SK-N-MC (cell line): ENCODE results near the gene VSTM5.
"Not testable (repeated sequence)": the region's sequence is repeated elsewhere in the genome, so short reads cannot be mapped to it uniquely, and the experiment has no call there.

Experiments used
- DNase-seq: peaks from one replicate; pipeline ENCODE4 v3.0.0-alpha.2; 2011; ENCODE audit warnings: low read depth, low spot score
- H3K27ac ChIP-seq: fragments of 200-600 bp; sonication (generic); 2 replicates; pipeline ENCODE4 v1.5.1; 2016; ENCODE audit warnings: mixed run types
- H3K36me3 ChIP-seq: fragments of 200-600 bp; sonication (generic); 2 replicates; pipeline ENCODE4 v1.6.1; 2017; ENCODE audit warnings: antibody characterized with exemption, low read length, mixed read lengths; ENCODE audit not compliant: insufficient read depth
- H3K4me3 ChIP-seq: fragments of 200-600 bp; sonication (generic); 2 replicates; pipeline ENCODE4 v1.5.1; 2016
- H3K9ac ChIP-seq: fragments of 200-600 bp; sonication (generic); 2 replicates; pipeline ENCODE4 v1.8.0; 2017; ENCODE audit warnings: mixed run types, mixed read lengths; ENCODE audit not compliant: insufficient read length
- H3K9me3 ChIP-seq: fragments of 200-600 bp; sonication (generic); 2 replicates; pipeline ENCODE4 v1.6.1; 2017; ENCODE audit warnings: low read depth, mild to moderate bottlenecking, antibody characterized with exemption, low read length, moderate library complexity, mixed read lengths
- EZH2 ChIP-seq: fragments of 200-600 bp; sonication (generic); IDR thresholded peaks from one replicate; pipeline ENCODE4 v1.6.1; 2017; ENCODE audit warnings: antibody characterized with exemption
- FOXP2 ChIP-seq: optimal IDR thresholded peaks from 2 replicates; pipeline ENCODE3; 2011; ENCODE audit warnings: mild to moderate bottlenecking, moderate library complexity; ENCODE audit not compliant: insufficient read depth; ENCODE audit errors: extremely low read length, control extremely low read depth
- POLR2AphosphoS5 ChIP-seq: IDR thresholded peaks from 2 replicates; pipeline ENCODE4 v1.6.1; 2012; ENCODE audit warnings: mild to moderate bottlenecking, low read depth, low read length, borderline replicate concordance

The VSTM5 gene

DNA sequence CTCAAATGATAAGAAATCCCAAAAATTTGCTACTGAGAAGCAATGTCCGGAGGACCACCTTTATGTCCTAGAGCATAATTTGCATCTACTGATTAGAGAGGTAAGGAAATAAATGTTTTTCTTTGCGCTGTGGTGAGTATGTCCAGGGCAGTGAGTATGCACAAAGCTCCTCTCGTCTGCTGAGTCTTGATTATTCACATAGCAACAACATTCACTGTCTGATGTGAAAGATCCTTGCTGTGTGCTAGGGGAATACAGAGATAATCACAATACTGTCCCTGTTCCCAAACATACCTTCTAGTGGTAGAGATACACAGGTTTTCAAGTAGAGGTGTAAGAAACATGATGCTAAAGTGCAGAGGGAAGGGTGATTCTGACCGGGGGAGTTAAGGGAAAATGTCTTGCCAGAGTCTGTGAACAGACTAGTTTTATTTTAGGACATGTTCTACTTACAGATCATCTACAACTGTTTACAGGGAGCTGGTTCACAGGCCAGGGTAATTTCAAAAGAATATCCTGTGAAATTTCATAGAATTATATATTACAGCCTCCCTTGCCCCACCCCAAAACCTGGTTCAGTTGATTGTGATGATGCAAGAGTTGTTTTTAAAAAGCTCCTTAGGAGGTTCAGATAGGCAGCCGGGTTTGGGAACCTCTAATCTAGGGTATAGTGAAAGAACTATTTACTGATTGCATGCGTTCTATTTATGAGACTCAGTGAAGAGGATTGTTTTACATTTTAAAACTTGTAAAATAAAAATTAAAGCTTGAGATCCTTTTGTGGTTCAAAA lies 53.8 kb downstream of the VSTM5 start:
- H3K9ac ChIP-seq = no peak overlapping the region
- H3K36me3 ChIP-seq = peaks cover 96% of the 10 kb centered on the region
- peak overlapping the region; percentile 55 for H3K27ac ChIP-seq
- H3K4me3 ChIP-seq = no peak overlapping the region
- TF ChIP-seq POLR2AphosphoS5 (no peak), EZH2 (no peak), FOXP2 (no peak)
- no peak for DNase-seq
- H3K9me3 ChIP-seq = no peaks in the 10 kb centered on the region

DNA sequence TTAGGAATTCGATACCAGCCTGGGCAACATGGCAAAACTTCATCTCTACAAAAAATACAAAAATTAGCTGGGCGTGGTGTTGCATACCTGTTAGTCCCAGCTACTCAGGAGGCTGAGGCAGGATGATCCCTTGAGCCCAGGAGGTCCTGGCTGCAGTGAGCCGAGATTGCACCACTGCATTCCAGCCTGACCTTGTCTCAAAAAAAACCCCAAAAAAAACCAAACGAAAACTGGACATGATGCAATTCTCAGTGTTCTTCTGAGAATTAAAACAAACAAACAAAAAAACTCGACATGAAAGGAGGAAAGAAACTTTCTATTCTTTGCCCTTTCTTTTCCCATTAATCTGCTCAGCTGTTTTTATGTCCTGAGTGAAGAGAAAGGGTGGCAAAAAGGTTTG lies 58.9 kb downstream of the VSTM5 start:
- no peak for DNase-seq
- TF ChIP-seq EZH2 = no peak
- no peak for TF ChIP-seq FOXP2
- no peak for TF ChIP-seq POLR2AphosphoS5
- Histone ChIP-seq H3K4me3 (no peak overlapping the region), H3K9me3 (no peaks in the 10 kb centered on the region), H3K36me3 (peaks cover 95% of the 10 kb centered on the region), H3K27ac (no peak overlapping the region), H3K9ac (no peak overlapping the region)

DNA sequence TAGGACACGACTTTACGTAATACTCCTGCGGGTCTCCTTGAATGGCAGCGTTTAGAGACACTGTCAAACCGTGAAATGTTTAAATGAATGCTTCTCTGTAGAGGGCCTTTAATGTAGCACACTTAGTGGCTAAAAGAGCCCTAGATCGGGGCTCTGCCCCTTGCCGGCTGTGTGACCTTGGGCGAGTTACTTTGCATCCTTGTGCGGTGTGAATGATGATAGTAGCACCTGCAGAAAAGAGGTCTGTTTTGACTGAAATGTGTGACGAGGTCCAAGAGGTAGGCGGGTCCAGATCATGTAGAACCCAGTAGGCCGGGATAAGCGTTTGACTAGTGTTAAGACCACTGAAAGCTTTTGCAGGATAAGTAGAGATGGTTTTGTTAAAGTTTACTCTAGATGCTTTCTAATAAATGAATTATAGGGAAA lies 65.5 kb downstream of the VSTM5 start:
- Histone ChIP-seq H3K27ac (0 out of 2 replicates have a peak overlapping the region, but pooled peaks have one; percentile 92), H3K36me3 (peaks cover 40% of the 10 kb centered on the region), H3K9ac (peak overlapping the region; percentile 100), H3K9me3 (no peaks in the 10 kb centered on the region), H3K4me3 (peak overlapping the region; percentile 90)
- TF ChIP-seq EZH2 (no peak), FOXP2 (no peak), POLR2AphosphoS5 (no peak)
- DNase-seq = no peak

GRCh38 chr11:93784145-93784934 lies 66.1 kb downstream of the VSTM5 start, which contains the start of gene MED17:
Gene MED17 (plus strand): TSS chr11:93784282. CDS start chr11:93784514, 232 bp downstream.
- Histone ChIP-seq H3K9me3 (no peaks in the 10 kb centered on the region), H3K36me3 (peaks cover 33% of the 10 kb centered on the region)

GRCh38 chr11:93783765-93784144 lies 66.7 kb downstream of the VSTM5 start:
- no peak for TF ChIP-seq FOXP2
- TF ChIP-seq EZH2 = no peak
- TF ChIP-seq POLR2AphosphoS5 = no peak
- Histone ChIP-seq H3K9ac (peak overlapping the region; percentile 100), H3K9me3 (no peaks in the 10 kb centered on the region), H3K27ac (peak overlapping the region; percentile 52; the same call in 1 of the 2 replicates), H3K36me3 (peaks cover 28% of the 10 kb centered on the region), H3K4me3 (peak overlapping the region; percentile 90)
- no peak for DNase-seq

More at GRCh38 chr11:93784145-93784934, 66.1 kb downstream of the VSTM5 start, which contains the start of gene MED17:
- TF ChIP-seq POLR2AphosphoS5 (peak; percentile 99), EZH2 (no peak), FOXP2 (peak; percentile 79)
- H3K27ac ChIP-seq = peak within 1 kb of the TSS; percentile 92
- H3K4me3 ChIP-seq = peak within 1 kb of the TSS; percentile 90
- peak; percentile 60 for DNase-seq
- peak within 1 kb of the TSS; percentile 100 for H3K9ac ChIP-seq

- H3K9ac ChIP-seq = peak overlapping the region; percentile 100
- H3K9me3 ChIP-seq = no peaks in the 10 kb centered on the region
- H3K4me3 ChIP-seq = peak overlapping the region; percentile 90
- no peak overlapping the region for H3K27ac ChIP-seq
- DNase-seq = no peak
- TF ChIP-seq FOXP2 (no peak), POLR2AphosphoS5 (no peak), EZH2 (no peak)
- peaks cover 25% of the 10 kb centered on the region for H3K36me3 ChIP-seq
Measured at GRCh38 chr11:93783362-93783761, 67.1 kb downstream of the VSTM5 start.

DNA sequence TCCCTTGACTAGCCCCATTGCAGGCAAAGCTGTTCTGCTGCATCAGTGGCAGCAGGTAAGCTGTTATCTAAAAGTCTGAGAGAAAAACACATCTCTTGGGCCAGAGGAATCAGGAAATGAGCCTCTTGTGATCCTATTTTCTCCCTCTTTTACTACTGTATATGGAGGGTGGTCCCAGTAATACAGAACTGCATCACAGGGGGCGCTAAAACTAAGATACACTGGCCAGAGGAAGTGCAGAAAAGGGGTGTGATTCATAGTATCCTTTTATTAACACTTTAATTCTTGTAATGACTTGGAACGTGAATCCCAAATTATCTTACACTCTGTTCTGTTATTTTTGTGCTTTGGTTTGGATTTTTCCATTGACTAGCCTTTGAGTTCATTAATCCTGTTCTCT lies 75.1 kb downstream of the VSTM5 start:
- TF ChIP-seq EZH2 = no peak
- no peak for TF ChIP-seq POLR2AphosphoS5
- TF ChIP-seq FOXP2 = no peak
- no peak for DNase-seq
- Histone ChIP-seq H3K27ac (no peak overlapping the region), H3K9me3 (no peaks in the 10 kb centered on the region), H3K4me3 (no peak overlapping the region), H3K9ac (no peak overlapping the region), H3K36me3 (no peaks in the 10 kb centered on the region)

DNA sequence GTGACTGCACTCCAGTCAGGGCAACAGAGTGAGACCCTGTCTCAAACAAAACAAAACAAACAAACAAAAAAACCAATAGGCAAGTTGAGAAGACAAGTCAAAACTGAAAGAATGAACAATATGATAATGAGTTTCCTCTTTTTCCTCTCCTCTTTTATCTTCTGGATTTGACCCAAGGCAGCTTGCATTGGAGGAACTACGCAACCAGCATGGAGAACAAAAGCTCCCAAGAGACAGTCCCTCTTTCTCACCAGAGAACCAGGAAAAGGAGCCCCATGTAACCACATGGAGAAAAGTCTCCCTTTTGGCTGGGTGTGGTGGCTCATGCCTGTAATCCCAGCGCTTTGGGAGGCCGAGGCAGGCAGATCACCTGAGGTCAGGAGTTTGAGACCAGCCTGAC lies 75.9 kb downstream of the VSTM5 start:
- H3K9ac ChIP-seq = not testable (repeated sequence)

More for the DNA sequence above, 75.9 kb downstream of the VSTM5 start:
- not testable (repeated sequence) for DNase-seq, H3K4me3 ChIP-seq, H3K36me3 ChIP-seq, H3K27ac ChIP-seq, H3K9me3 ChIP-seq
